ENCODE results near the gene IQCF5.

DNA sequence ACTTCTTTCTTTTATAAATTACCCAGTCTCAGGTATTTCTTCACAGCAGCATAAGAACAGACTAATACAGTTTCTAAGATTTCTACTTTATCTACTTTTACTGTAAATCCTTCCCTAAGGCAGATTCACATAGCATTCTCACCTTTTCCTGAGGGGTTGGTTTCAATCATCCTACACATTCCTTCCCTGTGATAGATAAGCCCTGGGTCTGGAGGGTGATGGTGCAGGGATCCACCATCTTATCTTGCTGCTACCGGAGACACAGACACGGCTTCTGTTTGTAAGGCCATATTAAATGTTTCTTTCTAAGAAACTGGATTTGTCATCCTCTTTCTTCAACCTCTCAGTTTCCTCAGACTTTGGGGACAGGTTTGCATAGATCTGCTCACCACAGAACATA, 6.1 kb downstream of the IQCF5 start:
- no peak for TF ChIP-seq CTCF (IDR thresholded peaks at IDR 0.05; ENCODE audit: insufficient read depth, low read length)
- TF ChIP-seq POLR2AphosphoS5 (IDR thresholded peaks at IDR 0.05; ENCODE audit: low read depth): no peak

Measured in HL-60 (cell line).